ENCODE measurements around the gene SPEF1.
A peak's percentile ranks its signal among the peaks of the same experiment; 100 is the strongest.

Gene SPEF1

GRCh38 chr20:3771552-3772058 is 9.6 kb downstream of the SPEF1 start:
- TF ChIP-seq, protein P1, sequence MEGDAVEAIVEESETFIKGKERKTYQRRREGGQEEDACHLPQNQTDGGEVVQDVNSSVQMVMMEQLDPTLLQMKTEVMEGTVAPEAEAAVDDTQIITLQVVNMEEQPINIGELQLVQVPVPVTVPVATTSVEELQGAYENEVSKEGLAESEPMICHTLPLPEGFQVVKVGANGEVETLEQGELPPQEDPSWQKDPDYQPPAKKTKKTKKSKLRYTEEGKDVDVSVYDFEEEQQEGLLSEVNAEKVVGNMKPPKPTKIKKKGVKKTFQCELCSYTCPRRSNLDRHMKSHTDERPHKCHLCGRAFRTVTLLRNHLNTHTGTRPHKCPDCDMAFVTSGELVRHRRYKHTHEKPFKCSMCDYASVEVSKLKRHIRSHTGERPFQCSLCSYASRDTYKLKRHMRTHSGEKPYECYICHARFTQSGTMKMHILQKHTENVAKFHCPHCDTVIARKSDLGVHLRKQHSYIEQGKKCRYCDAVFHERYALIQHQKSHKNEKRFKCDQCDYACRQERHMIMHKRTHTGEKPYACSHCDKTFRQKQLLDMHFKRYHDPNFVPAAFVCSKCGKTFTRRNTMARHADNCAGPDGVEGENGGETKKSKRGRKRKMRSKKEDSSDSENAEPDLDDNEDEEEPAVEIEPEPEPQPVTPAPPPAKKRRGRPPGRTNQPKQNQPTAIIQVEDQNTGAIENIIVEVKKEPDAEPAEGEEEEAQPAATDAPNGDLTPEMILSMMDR (IDR thresholded peaks at IDR 0.05; ENCODE audit: low read length): no peak
- TF ChIP-seq EZH2 (IDR thresholded peaks at IDR 0.05; ENCODE audit: borderline replicate concordance, low read length): no peak
- H3K79me2 ChIP-seq (ENCODE audit: insufficient read depth, low read length): no peaks in the 10 kb centered on the region
- H3K9ac ChIP-seq (ENCODE audit: low read length): no peak overlapping the region
- peaks cover 12% of the 10 kb centered on the region for H3K4me1 ChIP-seq (ENCODE audit: insufficient read depth, low read length, severe bottlenecking)
- H3K4me2 ChIP-seq (ENCODE audit: low read length): no peak overlapping the region
- H3K9me2 ChIP-seq (ENCODE audit: low read depth, low read length): no peaks in the 10 kb centered on the region
- H3K36me3 ChIP-seq (ENCODE audit: insufficient read depth, low read length): no peaks in the 10 kb centered on the region; the same call in 1 of the 2 replicates
- no peak overlapping the region for H2AFZ ChIP-seq (ENCODE audit: low read length)
- H4K20me1 ChIP-seq (ENCODE audit: insufficient read depth, low read length): no peaks in the 10 kb centered on the region
- no peak overlapping the region for H3K4me3 ChIP-seq (ENCODE audit: low read depth, low read length, poor library complexity, severe bottlenecking)
- H3K9me3 ChIP-seq (ENCODE audit: low read length): no peaks in the 10 kb centered on the region
- H3F3A ChIP-seq (ENCODE audit: insufficient read depth, low read length): no peaks in the 10 kb centered on the region
- no peak overlapping the region for H3K27ac ChIP-seq (ENCODE audit: low read depth, low read length, poor library complexity, severe bottlenecking)
- no peaks in the 10 kb centered on the region for H3K27me3 ChIP-seq (ENCODE audit: insufficient read depth, low read length)

GRCh38 chr20:3768342-3769130 is 12.7 kb downstream of the SPEF1 start:
- no peaks in the 10 kb centered on the region for H3K9me2 ChIP-seq (ENCODE audit: low read depth, low read length)
- no peaks in the 10 kb centered on the region for H3F3A ChIP-seq (ENCODE audit: insufficient read depth, low read length)
- H3K27me3 ChIP-seq (ENCODE audit: insufficient read depth, low read length): no peaks in the 10 kb centered on the region
- H3K9me3 ChIP-seq (ENCODE audit: low read length): no peaks in the 10 kb centered on the region
- no peaks in the 10 kb centered on the region for H3K79me2 ChIP-seq (ENCODE audit: insufficient read depth, low read length)
- H4K20me1 ChIP-seq (ENCODE audit: insufficient read depth, low read length): no peaks in the 10 kb centered on the region
- H3K27ac ChIP-seq (ENCODE audit: low read depth, low read length, poor library complexity, severe bottlenecking): peak overlapping the region; percentile 69
- peak overlapping the region; percentile 85 for H3K4me2 ChIP-seq (ENCODE audit: low read length)
- H3K4me3 ChIP-seq (ENCODE audit: low read depth, low read length, poor library complexity, severe bottlenecking): peak overlapping the region; percentile 83
- TF ChIP-seq EZH2 (IDR thresholded peaks at IDR 0.05; ENCODE audit: borderline replicate concordance, low read length): no peak
- TF ChIP-seq, protein P1 (IDR thresholded peaks at IDR 0.05; ENCODE audit: low read length): peak; percentile 76
- H2AFZ ChIP-seq (ENCODE audit: low read length): no peak overlapping the region
- no peaks in the 10 kb centered on the region; the same call in none of the 2 replicates for H3K36me3 ChIP-seq (ENCODE audit: insufficient read depth, low read length)
- H3K9ac ChIP-seq (ENCODE audit: low read length): peak overlapping the region; percentile 77
- H3K4me1 ChIP-seq (ENCODE audit: insufficient read depth, low read length, severe bottlenecking): peaks cover 24% of the 10 kb centered on the region

- Histone ChIP-seq H3K4me1 (ENCODE audit: insufficient read depth, low read length, severe bottlenecking) (peaks cover 24% of the 10 kb centered on the region), H3K79me2 (ENCODE audit: insufficient read depth, low read length) (no peaks in the 10 kb centered on the region), H3F3A (ENCODE audit: insufficient read depth, low read length) (no peaks in the 10 kb centered on the region), H3K9ac (ENCODE audit: low read length) (peak within 1 kb of the TSS; percentile 94), H3K9me3 (ENCODE audit: low read length) (no peaks in the 10 kb centered on the region), H3K4me3 (ENCODE audit: low read depth, low read length, poor library complexity, severe bottlenecking) (peak within 1 kb of the TSS; percentile 83), H4K20me1 (ENCODE audit: insufficient read depth, low read length) (no peaks in the 10 kb centered on the region), H3K9me2 (ENCODE audit: low read depth, low read length) (no peaks in the 10 kb centered on the region), H3K27ac (ENCODE audit: low read depth, low read length, poor library complexity, severe bottlenecking) (peak within 1 kb of the TSS; percentile 69), H3K36me3 (ENCODE audit: insufficient read depth, low read length) (no peaks in the 10 kb centered on the region; the same call in none of the 2 replicates), H2AFZ (ENCODE audit: low read length) (no peak within 1 kb of the TSS), H3K4me2 (ENCODE audit: low read length) (peak within 1 kb of the TSS; percentile 91), H3K27me3 (ENCODE audit: insufficient read depth, low read length) (no peaks in the 10 kb centered on the region)
- TF ChIP-seq EZH2 (IDR thresholded peaks at IDR 0.05; ENCODE audit: borderline replicate concordance, low read length): no peak
- TF ChIP-seq, protein P1 (IDR thresholded peaks at IDR 0.05; ENCODE audit: low read length): peak; percentile 26; the same call in 1 of the 2 replicates
Observed at GRCh38 chr20:3767427-3768341, 13.6 kb downstream of the SPEF1 start, which contains the start of gene ADISSP. Gene ADISSP (minus strand): TSS chr20:3767753. CDS start chr20:3760100, 7,653 bp downstream.
